Measurements from ENCODE around the gene TAF11.

DNA sequence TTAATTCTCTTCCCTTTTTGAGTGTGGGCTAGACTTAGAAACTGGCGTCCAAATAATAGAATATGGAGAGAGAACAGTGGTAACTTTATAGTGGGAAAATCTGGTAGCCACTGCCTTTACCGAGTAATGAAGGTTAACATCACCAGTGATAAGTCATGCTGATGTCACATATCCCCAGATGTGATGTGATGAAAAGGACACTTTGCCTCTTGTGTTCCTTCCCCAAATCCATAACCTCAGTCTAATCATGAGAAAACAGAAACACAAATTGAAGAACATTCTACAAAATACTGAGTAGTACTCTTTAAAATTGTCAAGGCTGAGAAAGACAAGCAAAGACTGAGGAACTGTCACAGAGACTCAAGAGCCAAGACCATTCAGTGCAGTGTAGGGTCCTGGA is 19.0 kb upstream of the TAF11 start:
- TF ChIP-seq, protein P1, sequence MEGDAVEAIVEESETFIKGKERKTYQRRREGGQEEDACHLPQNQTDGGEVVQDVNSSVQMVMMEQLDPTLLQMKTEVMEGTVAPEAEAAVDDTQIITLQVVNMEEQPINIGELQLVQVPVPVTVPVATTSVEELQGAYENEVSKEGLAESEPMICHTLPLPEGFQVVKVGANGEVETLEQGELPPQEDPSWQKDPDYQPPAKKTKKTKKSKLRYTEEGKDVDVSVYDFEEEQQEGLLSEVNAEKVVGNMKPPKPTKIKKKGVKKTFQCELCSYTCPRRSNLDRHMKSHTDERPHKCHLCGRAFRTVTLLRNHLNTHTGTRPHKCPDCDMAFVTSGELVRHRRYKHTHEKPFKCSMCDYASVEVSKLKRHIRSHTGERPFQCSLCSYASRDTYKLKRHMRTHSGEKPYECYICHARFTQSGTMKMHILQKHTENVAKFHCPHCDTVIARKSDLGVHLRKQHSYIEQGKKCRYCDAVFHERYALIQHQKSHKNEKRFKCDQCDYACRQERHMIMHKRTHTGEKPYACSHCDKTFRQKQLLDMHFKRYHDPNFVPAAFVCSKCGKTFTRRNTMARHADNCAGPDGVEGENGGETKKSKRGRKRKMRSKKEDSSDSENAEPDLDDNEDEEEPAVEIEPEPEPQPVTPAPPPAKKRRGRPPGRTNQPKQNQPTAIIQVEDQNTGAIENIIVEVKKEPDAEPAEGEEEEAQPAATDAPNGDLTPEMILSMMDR (conservative IDR thresholded peaks at IDR 0.05; ENCODE audit: low read depth, low read length): no peak
- TF ChIP-seq EZH2 (IDR thresholded peaks at IDR 0.05; ENCODE audit: borderline replicate concordance, low read depth, low read length, poor library complexity, severe bottlenecking): no peak

Data from A673 (cell line).